A375 (cell line): Measurements from ENCODE around the gene BRIP1. TPM values are rescaled to one million over a fixed set of nuclear protein-coding genes. Genes with fewer than 3 reads are reported as not detected.

Experiments used
- small RNA-seq: library from RNA; depleted of rRNA; stranded (forward); fragments of <200 nt; gene quantifications from one replicate; pipeline ENCODE3, GENCODE V24; 2014
- total RNA-seq: library from RNA; depleted of rRNA; stranded (reverse); fragments of >200 nt; shearing (Covaris generic); gene quantifications from 2 replicates; pipeline ENCODE4 v1.2.3, GENCODE V29; 2014; rRNA removed

BRIP1 gene
- total RNA-seq: 9.8 and 12.8 TPM in 2 replicates

DNA sequence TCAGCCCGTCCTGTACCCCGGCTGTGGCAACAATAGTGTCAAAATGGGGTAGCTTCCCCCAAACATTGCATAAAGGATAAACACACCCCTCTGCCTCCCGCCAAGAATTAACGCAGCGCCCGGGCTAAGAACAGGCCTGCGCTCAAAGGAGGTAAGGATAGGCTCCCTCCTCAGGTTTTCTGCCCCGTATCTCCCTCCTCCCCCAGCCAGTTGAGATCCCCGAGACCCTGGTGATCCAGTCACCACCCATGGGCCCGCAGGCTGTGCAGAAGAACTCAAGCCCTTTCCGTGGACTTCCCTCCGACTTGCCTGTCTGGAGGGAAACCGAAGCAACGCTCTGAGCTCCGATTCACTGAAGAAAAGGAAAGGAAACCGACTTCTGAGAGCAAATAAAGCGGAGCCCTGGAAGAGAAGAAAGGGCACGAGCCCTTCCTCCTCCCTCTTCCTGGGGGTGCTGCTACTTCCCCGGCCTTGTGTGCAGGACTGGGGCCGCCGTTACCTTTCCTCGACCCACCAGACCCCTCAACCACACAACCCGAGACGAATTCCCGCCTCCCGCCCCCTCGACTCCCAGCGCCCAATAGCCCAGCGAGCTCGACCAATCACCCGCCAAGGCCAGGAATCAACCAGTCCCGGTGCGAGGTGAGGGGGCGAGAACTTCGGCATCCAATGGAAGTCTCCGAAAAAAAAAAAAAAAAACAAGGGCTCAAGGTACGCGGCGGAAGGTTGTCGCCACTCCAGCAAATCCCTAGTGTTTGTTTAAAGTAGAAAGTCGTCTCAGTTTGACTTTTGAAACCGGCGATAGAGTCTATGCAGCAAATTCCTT is at the start of gene BRIP1:
Gene BRIP1 (minus strand): TSS at position 554 of the 826 bp plus-strand sequence. CDS start 1,989 bp downstream, outside the sequence.

Small RNAs within 50 kb of the gene (small RNA-seq; reads per million reads assigned to genes)
- gene RF00019: not detected

Other genes with a start within 250 kb of the BRIP1 start
- gene INTS2, start 64.5 kb upstream of the BRIP1 start, total RNA-seq: 11.7 and 13.7 TPM in 2 replicates
- gene MED13, start 201.8 kb upstream of the BRIP1 start, total RNA-seq: 31.6 and 32.6 TPM in 2 replicates